ENCODE results near the gene PIP4K2B.
A peak's percentile ranks its signal among the peaks of the same experiment; 100 is the strongest.

PIP4K2B gene

DNA sequence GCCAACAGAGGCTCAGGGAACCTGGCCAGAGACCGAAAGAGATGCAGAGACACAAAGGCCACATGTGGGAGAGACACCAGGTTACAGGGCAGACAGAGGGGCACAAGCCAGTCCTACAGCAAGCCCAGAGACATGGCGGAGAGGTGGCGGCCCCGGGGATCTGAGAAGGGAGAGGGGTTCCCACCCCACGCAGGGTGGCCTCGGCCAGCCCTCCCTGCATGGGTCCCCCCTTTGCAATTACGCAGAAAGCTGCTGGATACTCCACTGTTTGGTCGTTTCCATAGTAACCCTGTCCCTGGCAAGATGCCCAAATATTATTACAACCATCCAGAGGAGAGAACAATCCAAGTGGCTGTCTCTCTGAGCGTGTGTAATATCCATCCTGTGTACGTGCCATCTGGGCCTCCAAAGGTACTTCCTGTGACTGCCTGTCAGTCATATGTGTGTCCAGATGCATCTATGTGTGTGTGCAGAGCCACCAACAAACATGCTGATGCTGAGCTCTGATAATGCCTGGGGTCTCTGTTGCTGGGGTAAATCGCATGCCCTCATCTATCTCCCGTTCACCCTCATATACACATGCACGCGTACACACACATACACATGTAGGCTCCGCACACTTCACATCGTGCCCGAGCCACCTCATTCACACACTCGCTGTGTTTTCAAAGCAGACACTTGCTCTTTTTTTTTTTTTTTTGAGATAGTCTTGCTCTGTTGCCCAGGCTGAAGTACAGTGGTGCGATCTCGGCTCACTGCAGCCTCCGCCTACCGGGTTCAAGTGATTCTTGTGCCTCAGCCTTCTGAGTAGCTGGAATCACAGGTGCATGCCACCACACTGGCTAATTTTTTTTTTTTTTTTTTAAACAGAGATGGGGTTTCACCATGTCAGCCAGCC lies 56.7 kb downstream of the PIP4K2B start:
- TF ChIP-seq, protein P1, sequence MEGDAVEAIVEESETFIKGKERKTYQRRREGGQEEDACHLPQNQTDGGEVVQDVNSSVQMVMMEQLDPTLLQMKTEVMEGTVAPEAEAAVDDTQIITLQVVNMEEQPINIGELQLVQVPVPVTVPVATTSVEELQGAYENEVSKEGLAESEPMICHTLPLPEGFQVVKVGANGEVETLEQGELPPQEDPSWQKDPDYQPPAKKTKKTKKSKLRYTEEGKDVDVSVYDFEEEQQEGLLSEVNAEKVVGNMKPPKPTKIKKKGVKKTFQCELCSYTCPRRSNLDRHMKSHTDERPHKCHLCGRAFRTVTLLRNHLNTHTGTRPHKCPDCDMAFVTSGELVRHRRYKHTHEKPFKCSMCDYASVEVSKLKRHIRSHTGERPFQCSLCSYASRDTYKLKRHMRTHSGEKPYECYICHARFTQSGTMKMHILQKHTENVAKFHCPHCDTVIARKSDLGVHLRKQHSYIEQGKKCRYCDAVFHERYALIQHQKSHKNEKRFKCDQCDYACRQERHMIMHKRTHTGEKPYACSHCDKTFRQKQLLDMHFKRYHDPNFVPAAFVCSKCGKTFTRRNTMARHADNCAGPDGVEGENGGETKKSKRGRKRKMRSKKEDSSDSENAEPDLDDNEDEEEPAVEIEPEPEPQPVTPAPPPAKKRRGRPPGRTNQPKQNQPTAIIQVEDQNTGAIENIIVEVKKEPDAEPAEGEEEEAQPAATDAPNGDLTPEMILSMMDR (IDR thresholded peaks at IDR 0.05; ENCODE audit: extremely low read depth, missing control alignments): no peak
- no peak for DNase-seq (ENCODE audit: low spot score)

DNA sequence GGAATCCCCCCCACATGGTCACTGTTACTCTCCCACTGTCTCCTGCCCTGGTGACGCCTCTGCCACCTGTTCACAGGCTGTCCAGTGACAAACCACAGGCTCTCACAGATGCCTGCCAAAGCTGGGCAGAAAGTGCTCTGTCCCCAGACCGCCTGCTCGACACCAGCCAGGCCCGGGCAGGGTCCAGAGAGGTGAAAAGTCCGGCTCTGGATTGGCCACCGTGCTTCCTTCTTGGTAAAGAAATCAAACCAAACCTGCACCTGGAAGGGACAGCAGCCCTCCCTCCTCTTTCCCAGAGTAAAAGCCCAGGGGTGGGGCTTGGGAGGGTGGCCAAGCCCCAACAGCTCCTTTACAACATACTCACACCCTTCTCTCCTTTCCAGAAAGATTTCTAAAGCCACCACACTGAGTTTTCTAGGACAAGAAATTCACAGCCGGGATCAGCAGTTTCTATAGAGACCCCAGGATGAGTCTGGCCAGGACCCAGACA lies 57.4 kb downstream of the PIP4K2B start:
- TF ChIP-seq, protein P1 (IDR thresholded peaks at IDR 0.05; ENCODE audit: extremely low read depth, missing control alignments): no peak
- DNase-seq (ENCODE audit: low spot score): no peak

DNA sequence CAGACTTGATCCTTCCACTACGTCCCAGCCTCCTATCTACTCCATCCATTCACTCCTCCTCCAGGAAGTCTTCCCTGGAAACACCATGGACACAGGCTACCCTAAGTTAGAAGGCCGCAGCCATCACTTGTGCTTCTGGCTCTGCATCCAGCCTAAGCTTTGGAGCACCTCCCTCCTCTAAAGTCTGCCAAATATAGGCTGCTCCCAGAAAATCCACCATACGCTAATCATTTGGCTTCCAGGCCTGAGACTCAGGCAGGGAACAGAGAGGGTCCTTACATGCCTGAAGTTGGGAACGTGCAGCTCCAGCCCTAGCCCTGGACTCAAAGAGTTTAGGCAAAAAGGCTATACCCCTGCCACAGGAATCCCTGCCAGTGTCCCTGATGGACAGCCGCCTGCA lies 57.9 kb downstream of the PIP4K2B start:
- TF ChIP-seq, protein P1 (IDR thresholded peaks at IDR 0.05; ENCODE audit: extremely low read depth, missing control alignments): no peak

DNA sequence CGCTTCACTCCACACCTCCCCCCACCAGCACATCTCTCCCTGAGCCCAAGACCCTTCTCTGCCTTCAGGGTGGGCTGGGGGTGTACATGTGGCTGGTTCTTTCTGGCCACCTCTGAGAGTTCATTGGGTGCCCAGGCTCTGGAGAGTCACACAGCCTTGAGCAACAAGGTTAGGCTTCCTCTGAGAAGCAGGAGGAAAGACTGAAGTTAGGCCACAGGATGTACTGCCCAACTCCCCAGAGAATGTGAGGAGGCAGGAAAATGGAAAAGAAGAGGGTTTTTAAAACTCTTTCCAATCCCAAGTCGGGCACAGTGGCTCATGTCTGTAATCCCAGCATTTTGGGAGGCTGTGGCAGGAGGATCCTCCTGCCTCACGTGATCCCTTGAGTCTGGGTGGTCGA lies 58.5 kb downstream of the PIP4K2B start:
- TF ChIP-seq, protein P1 (IDR thresholded peaks at IDR 0.05; ENCODE audit: extremely low read depth, missing control alignments): no peak
- DNase-seq (ENCODE audit: low spot score): peak; percentile 12

More for the DNA sequence above, 57.9 kb downstream of the PIP4K2B start:
- DNase-seq (ENCODE audit: low spot score): no peak

DNA sequence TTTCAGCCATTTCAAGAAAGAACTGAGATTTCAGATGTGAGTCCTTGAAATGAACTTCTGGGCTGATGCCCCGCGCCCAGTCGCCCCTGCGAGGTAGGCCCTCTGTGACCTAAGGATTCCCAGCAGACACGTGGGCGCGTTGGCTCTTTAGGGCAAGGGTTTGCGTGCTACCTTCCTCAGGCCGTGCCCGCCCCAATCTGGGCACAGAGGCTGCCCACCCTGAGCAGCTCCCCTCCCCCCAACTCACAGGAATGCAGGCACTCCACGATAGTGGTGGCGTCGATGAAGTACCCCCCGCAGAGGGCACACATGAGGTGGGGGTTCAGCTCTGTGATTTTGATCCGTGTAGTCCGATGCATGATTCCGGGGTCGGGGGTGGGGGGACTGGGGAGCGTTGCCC lies 59.3 kb downstream of the PIP4K2B start:
- DNase-seq (ENCODE audit: low spot score): no peak
- TF ChIP-seq, protein P1 (IDR thresholded peaks at IDR 0.05; ENCODE audit: extremely low read depth, missing control alignments): no peak

DNA sequence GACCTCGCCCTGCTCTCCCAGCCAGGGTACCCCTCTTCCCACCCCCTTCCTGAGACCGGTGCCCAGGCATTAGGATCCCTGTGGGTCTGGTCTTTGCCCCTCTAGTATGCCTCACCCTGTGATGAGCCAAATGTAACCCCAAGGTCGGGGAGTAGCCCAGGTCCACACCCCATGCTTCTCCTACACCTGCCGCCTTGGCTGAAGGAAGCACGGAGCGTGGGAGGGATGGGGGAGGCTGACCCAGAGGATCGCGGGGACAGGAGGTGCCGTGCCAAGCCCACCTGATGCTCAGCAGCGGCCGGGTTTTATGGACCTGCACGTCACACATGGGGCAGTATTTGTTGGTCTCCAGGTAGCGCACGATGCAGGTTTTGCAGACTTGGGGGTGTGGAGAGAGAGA lies 60.1 kb downstream of the PIP4K2B start:
- no peak for DNase-seq (ENCODE audit: low spot score)
- TF ChIP-seq, protein P1 (IDR thresholded peaks at IDR 0.05; ENCODE audit: extremely low read depth, missing control alignments): no peak

DNA sequence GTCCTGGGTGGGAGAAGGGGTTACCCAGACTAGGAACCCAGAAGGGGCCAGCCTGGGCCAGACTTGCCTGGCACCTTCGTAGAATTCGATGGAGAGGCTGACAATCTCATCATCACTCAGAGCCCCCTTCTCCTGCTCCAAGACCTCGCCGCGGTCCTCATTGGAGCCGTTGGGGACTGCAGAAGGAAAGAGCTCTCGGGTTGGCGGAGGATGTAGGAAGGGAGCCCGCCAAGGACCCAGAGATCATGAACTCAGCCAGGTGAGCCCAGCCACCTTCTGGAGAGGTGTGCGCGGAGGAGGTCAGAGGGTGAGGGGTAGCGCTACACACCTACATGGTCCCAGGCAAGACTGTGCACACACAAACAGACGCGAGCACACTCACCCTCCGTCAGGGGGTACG lies 60.7 kb downstream of the PIP4K2B start:
- DNase-seq (ENCODE audit: low spot score): no peak
- TF ChIP-seq, protein P1 (IDR thresholded peaks at IDR 0.05; ENCODE audit: extremely low read depth, missing control alignments): no peak

Data from GM20000 (cell line).